Limb (tissue), 2 donors: ENCODE measurements around the gene HNRNPH3.

ENCODE experiments used
- DNase-seq, 2 donors: peaks; one replicate each; pipeline ENCODE4 v3.0.0-alpha.2; 2016; ENCODE audit errors: extremely low spot score in 2 of 2

The HNRNPH3 gene

GRCh38 chr10:68385740-68386139 lies 53.9 kb downstream of the HNRNPH3 start:
- DNase-seq: no peak
